Adipocyte (in vitro differentiated cells): ENCODE data around the gene DOCK1.

Source experiments
- DNase-seq: peaks from one replicate; pipeline ENCODE4 v3.0.0-alpha.2; 2015; ENCODE audit warnings: low read depth
- H3K27me3 ChIP-seq: replicated peaks from 2 replicates; pipeline ENCODE4 v1.7.0; 2013; ENCODE audit warnings: mild to moderate bottlenecking, low read length, moderate library complexity; ENCODE audit not compliant: control insufficient read depth, insufficient read depth
- H3K36me3 ChIP-seq: 2 replicates; pipeline ENCODE4 v1.7.0; 2013; ENCODE audit warnings: low read length, mild to moderate bottlenecking, moderate library complexity; ENCODE audit not compliant: control insufficient read depth, insufficient read depth, severe bottlenecking
- H3K4me1 ChIP-seq: 2 replicates; pipeline ENCODE4 v1.7.0; 2013; ENCODE audit warnings: mild to moderate bottlenecking, low read length, moderate library complexity; ENCODE audit not compliant: control insufficient read depth, insufficient read depth
- H3K4me3 ChIP-seq: 2 replicates; pipeline ENCODE4 v1.7.0; 2013; ENCODE audit warnings: mild to moderate bottlenecking, low read length, moderate library complexity
- H3K9ac ChIP-seq: 2 replicates; pipeline ENCODE4 v1.7.0; 2013; ENCODE audit warnings: mild to moderate bottlenecking, low read length, moderate library complexity
- H3K9me3 ChIP-seq: 2 replicates; pipeline ENCODE4 v1.7.0; 2013; ENCODE audit warnings: mild to moderate bottlenecking, low read length, moderate library complexity; ENCODE audit not compliant: control insufficient read depth

Gene DOCK1

GRCh38 chr10:127028556-127028955 lies 123.3 kb downstream of the DOCK1 start:
- Histone ChIP-seq H3K36me3 (peaks cover 90% of the 10 kb centered on the region), H3K4me1 (peaks cover 4% of the 10 kb centered on the region), H3K4me3 (no peak overlapping the region), H3K9me3 (no peaks in the 10 kb centered on the region), H3K9ac (no peak overlapping the region), H3K27me3 (no peaks in the 10 kb centered on the region)
- no peak for DNase-seq

GRCh38 chr10:127029061-127029460 lies 123.8 kb downstream of the DOCK1 start:
- no peak for DNase-seq
- Histone ChIP-seq H3K4me1 (peaks cover 4% of the 10 kb centered on the region), H3K9me3 (no peaks in the 10 kb centered on the region), H3K9ac (no peak overlapping the region), H3K27me3 (no peaks in the 10 kb centered on the region), H3K4me3 (no peak overlapping the region), H3K36me3 (peaks cover 89% of the 10 kb centered on the region)

DNA sequence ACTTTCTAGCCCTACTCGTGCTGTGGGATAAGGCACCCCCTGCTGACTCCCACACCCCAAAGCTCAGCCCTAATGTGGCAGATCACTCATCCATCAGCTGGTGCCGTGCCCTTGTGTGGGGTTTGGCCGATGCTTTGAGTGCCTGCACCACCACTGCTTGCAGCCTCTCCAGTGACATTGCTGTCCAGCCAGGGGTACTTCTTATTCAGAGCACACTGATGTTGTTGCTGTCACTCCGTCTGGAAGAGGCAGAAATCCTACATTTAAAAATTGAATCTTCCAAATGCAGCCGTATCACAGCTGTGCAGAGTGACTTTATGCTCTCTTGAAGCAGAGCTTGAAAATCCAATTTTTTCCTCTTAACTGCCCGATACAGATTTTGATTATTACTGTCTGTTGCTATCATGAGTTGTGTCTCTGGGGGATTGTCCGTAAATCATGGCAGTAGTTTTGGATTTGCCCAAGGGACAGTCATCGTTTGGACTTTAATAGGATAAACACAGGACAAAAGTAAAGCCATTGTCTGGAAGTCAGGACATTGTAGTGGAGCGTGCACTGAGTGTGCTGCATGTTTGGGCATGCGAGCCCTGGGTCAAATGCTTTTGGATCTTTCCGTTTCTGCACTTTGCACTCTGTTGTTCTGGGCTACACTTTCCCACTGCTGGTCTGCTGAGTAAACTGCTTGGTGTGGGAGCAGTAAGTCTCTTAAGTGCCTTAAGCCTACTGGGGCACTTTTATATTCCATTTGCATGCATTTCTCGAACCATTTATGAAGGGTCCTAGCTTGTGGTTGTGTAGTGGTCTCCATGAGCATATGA lies 128.2 kb downstream of the DOCK1 start:
- H3K36me3 ChIP-seq: peaks cover 86% of the 10 kb centered on the region
- H3K4me1 ChIP-seq: no peaks in the 10 kb centered on the region
- no peaks in the 10 kb centered on the region for H3K9me3 ChIP-seq
- no peak for DNase-seq
- H3K9ac ChIP-seq: no peak overlapping the region
- no peak overlapping the region for H3K4me3 ChIP-seq
- no peaks in the 10 kb centered on the region for H3K27me3 ChIP-seq

DNA sequence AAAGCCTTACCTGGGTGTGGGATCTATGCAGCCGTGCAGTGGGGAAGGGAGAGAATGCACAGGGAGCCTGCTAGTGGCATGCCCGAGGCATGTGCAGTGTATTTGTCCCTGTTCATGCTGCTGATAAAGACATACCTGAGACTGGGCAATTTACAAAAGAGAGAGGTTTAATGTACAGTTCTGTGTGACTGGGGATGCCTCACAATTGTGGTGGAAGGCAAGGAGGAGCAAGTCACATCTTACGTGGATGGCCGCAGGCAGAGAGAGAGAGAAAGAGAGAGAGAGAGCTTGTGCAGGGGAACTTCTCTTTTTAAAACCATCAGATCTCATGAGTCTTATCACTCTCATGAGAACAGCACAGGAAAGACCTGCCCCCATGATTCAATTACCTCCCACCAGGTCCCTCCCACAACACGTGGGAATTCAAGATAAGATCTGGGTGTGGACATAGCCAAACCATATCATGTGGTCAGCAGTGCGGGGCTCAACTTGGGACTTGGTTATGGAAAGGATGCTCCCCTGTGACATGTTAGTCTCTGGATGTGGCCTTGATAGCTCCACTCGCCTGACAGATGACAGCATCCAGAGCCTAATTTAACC lies 128.9 kb downstream of the DOCK1 start:
- H3K27me3 ChIP-seq: no peaks in the 10 kb centered on the region
- no peaks in the 10 kb centered on the region for H3K9me3 ChIP-seq
- no peaks in the 10 kb centered on the region for H3K4me1 ChIP-seq
- no peak overlapping the region for H3K4me3 ChIP-seq
- no peak for DNase-seq
- peaks cover 86% of the 10 kb centered on the region for H3K36me3 ChIP-seq
- no peak overlapping the region for H3K9ac ChIP-seq

DNA sequence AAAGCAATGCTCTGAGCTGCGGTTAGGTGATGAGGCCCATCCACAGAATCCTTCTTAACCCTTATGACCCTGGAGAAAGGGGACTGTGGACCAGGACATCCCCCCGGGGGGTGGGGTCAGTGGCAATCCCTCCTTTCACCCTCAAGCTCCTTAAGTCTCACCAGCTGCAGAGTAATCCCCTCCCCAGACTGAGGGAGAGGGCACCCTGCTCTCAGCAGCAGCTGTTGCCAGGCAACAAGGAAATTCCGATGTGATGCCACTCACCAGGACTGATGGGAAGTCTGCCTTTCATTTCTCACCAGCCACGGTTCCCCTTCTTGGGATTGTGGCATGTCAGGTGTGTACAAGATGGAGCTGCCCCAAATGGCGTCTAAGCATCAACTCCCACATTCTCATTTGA lies 129.6 kb downstream of the DOCK1 start:
- Histone ChIP-seq H3K4me3 (no peak overlapping the region), H3K27me3 (no peaks in the 10 kb centered on the region), H3K4me1 (no peaks in the 10 kb centered on the region), H3K9ac (no peak overlapping the region), H3K9me3 (no peaks in the 10 kb centered on the region), H3K36me3 (peaks cover 86% of the 10 kb centered on the region)
- DNase-seq: no peak

DNA sequence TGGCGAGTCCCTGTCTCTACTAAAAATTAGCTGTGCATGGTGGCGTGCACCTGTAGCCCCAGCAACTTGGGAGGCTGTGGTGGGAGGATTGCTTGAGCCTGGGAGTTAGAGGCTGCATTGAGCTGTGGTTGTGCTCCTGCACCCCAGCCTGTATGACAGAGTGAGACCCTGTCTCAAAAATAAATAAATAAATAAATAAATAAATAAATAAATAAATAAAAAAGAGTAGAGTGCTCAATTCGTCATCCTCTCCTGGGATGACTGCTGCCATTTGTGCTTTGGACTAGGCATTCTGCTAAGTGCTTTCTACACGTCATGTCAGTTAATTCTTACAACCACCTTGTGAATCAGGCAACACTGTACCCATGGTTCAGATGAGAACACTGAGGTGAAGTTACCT lies 130.6 kb downstream of the DOCK1 start:
- Histone ChIP-seq H3K36me3 (peaks cover 84% of the 10 kb centered on the region), H3K4me1 (peaks cover under 1% of the 10 kb centered on the region), H3K4me3 (no peak overlapping the region), H3K9me3 (no peaks in the 10 kb centered on the region), H3K9ac (no peak overlapping the region), H3K27me3 (no peaks in the 10 kb centered on the region)
- no peak for DNase-seq

GRCh38 chr10:127036987-127037386 lies 131.8 kb downstream of the DOCK1 start:
- H3K4me3 ChIP-seq: no peak overlapping the region
- no peaks in the 10 kb centered on the region for H3K9me3 ChIP-seq
- H3K27me3 ChIP-seq: no peaks in the 10 kb centered on the region
- H3K9ac ChIP-seq: no peak overlapping the region
- H3K4me1 ChIP-seq: peaks cover 12% of the 10 kb centered on the region
- peaks cover 72% of the 10 kb centered on the region for H3K36me3 ChIP-seq
- no peak for DNase-seq

DNA sequence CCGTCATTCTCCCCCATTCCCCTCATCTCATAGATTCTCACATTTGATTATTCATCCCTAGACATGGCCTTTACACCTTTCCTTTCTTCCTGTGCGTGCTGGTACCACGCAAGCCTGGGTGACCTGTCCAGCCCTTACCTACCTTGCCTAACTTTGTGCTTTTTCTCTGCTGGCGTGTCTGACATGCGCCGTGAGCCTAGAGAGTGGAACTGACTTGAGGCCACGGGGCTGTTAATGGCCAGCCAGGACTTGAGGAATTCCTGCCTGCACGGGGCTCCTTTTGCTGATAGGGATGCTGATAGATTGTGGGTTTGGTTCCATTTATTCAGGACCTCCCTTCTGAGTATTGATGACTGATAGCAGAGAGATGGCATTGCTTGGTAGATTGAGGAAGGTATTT lies 134.2 kb downstream of the DOCK1 start:
- no peak for DNase-seq
- Histone ChIP-seq H3K4me3 (no peak overlapping the region), H3K9me3 (no peaks in the 10 kb centered on the region), H3K27me3 (no peaks in the 10 kb centered on the region), H3K36me3 (peaks cover 70% of the 10 kb centered on the region), H3K9ac (no peak overlapping the region), H3K4me1 (peaks cover 16% of the 10 kb centered on the region)

DNA sequence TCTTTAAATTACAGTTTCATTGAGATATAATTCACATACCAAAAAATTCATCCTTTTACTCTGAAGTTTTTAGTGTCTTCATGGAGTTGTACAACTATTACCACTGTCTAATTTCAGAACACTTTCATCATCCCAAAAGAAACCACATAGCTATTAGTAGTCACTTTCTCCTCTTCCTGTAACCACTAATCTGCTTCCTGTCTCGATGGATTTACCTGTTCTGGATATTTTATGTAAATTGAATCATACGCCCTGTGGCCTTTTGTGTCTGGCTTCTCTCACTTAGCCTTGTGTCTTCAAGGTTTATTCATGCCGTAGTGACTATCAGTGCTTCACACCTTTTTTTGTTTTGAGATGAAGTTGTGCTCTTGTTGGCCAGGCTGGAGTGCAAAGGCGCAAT lies 135.5 kb downstream of the DOCK1 start:
- DNase-seq: peak; percentile 2

DNA sequence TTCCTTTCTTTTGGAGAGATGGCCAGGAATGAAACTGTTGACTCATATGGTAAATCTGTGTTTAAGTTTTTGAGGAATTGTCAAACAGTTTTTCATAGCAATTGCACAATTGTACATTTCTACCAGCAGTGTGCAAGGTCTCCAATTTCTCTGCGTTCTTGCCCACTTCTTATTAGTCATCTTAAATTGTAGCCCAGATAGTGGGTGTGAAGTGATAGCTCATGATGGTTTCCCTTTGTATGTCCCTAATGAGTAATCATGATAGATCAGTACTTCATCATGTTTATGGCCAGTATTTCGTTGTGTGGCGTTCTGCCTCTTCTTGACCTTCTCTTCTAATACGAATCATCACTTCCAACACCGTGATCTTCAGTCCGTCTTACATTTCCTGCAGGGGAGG lies 136.3 kb downstream of the DOCK1 start:
- Histone ChIP-seq H3K4me3 (peak overlapping the region; percentile 10), H3K27me3 (no peaks in the 10 kb centered on the region), H3K9me3 (no peaks in the 10 kb centered on the region), H3K4me1 (peaks cover 16% of the 10 kb centered on the region), H3K9ac (no peak overlapping the region), H3K36me3 (peaks cover 61% of the 10 kb centered on the region)
- peak; percentile 85 for DNase-seq

More for the DNA sequence above, 135.5 kb downstream of the DOCK1 start:
- Histone ChIP-seq H3K36me3 (peaks cover 66% of the 10 kb centered on the region), H3K4me3 (no peak overlapping the region), H3K9me3 (no peaks in the 10 kb centered on the region), H3K4me1 (peaks cover 16% of the 10 kb centered on the region), H3K27me3 (no peaks in the 10 kb centered on the region), H3K9ac (no peak overlapping the region)

- Histone ChIP-seq H3K9ac (no peak overlapping the region), H3K27me3 (no peaks in the 10 kb centered on the region), H3K9me3 (no peaks in the 10 kb centered on the region), H3K4me3 (no peak overlapping the region), H3K36me3 (peaks cover 52% of the 10 kb centered on the region), H3K4me1 (peaks cover 26% of the 10 kb centered on the region)
- no peak for DNase-seq
Observed at GRCh38 chr10:127043301-127043700, 138.1 kb downstream of the DOCK1 start.
